H9 (cell line): ENCODE results near the gene HSPA9. TPM values are rescaled to one million over a fixed set of nuclear protein-coding genes. Genes with fewer than 3 reads are reported as not detected.
A peak's percentile ranks its signal among the peaks of the same experiment; 100 is the strongest.

Experiments used
- DNase-seq: peaks from one replicate; pipeline ENCODE4 v3.0.0-alpha.2; 2017
- H2AFZ ChIP-seq: one replicate; pipeline ENCODE4 v1.6.1; 2013; ENCODE audit warnings: mild to moderate bottlenecking, low read length, control low read depth, moderate library complexity
- H2AK5ac ChIP-seq: 2 replicates; pipeline ENCODE4 v1.6.1; 2013; ENCODE audit warnings: low read length, control low read depth, mixed read lengths; ENCODE audit not compliant: insufficient read length
- H2BK120ac ChIP-seq: one replicate; pipeline ENCODE4 v1.6.1; 2013; ENCODE audit warnings: low read depth, mild to moderate bottlenecking, low read length, control low read depth, inconsistent platforms; ENCODE audit not compliant: poor library complexity, severe bottlenecking
- H2BK12ac ChIP-seq: 2 replicates; pipeline ENCODE4 v1.6.1; 2013; ENCODE audit warnings: low read length, control low read depth, mixed read lengths, low read depth; ENCODE audit not compliant: insufficient read length
- H2BK15ac ChIP-seq: 2 replicates; pipeline ENCODE4 v1.6.1; 2013; ENCODE audit warnings: low read depth, low read length, control low read depth
- H2BK20ac ChIP-seq: one replicate; pipeline ENCODE4 v1.6.1; 2013; ENCODE audit warnings: low read depth, mild to moderate bottlenecking, low read length, control low read depth, inconsistent platforms; ENCODE audit not compliant: poor library complexity, severe bottlenecking
- H2BK5ac ChIP-seq: 2 replicates; pipeline ENCODE4 v1.6.1; 2013; ENCODE audit warnings: low read length, control low read depth, mixed read lengths; ENCODE audit not compliant: insufficient read length
- H3K14ac ChIP-seq: 2 replicates; pipeline ENCODE4 v1.6.1; 2013; ENCODE audit warnings: low read length, control low read depth; ENCODE audit not compliant: insufficient read depth
- H3K18ac ChIP-seq: 2 replicates; pipeline ENCODE4 v1.6.1; 2013; ENCODE audit warnings: low read depth, mild to moderate bottlenecking, mixed read lengths, low read length, control low read depth; ENCODE audit not compliant: insufficient read length
- H3K23ac ChIP-seq: 2 replicates; pipeline ENCODE4 v1.6.1; 2013; ENCODE audit warnings: low read length, control low read depth, mixed read lengths, low read depth; ENCODE audit not compliant: insufficient read length
- H3K23me2 ChIP-seq: 2 replicates; pipeline ENCODE4 v1.6.1; 2013; ENCODE audit warnings: low read depth, mild to moderate bottlenecking, mixed read lengths, low read length, control low read depth; ENCODE audit not compliant: insufficient read length, poor library complexity, severe bottlenecking
- H3K27ac ChIP-seq: 2 replicates; pipeline ENCODE4 v1.5.1; 2013; ENCODE audit warnings: low read length, control low read depth, mixed read lengths, low read depth; ENCODE audit not compliant: insufficient read length
- H3K27me3 ChIP-seq: 2 replicates; pipeline ENCODE4 v1.6.1; 2013; ENCODE audit warnings: low read length, control low read depth, inconsistent platforms; ENCODE audit not compliant: insufficient read depth
- H3K4ac ChIP-seq: 2 replicates; pipeline ENCODE4 v1.6.1; 2013; ENCODE audit warnings: low read depth, mild to moderate bottlenecking, control low read depth, inconsistent platforms, low read length, moderate library complexity
- H3K4me1 ChIP-seq: 2 replicates; pipeline ENCODE4 v1.6.1; 2013; ENCODE audit warnings: low read length, control low read depth, inconsistent platforms; ENCODE audit not compliant: insufficient read depth
- H3K4me2 ChIP-seq: 2 replicates; pipeline ENCODE4 v1.6.1; 2013; ENCODE audit warnings: low read length, control low read depth, mixed read lengths; ENCODE audit not compliant: insufficient read length, insufficient read depth
- H3K56ac ChIP-seq: 2 replicates; pipeline ENCODE4 v1.6.1; 2013; ENCODE audit warnings: low read depth, mild to moderate bottlenecking, mixed read lengths, low read length, control low read depth; ENCODE audit not compliant: insufficient read length
- H3K79me1 ChIP-seq: 2 replicates; pipeline ENCODE4 v1.6.1; 2013; ENCODE audit warnings: low read depth, mild to moderate bottlenecking, moderate library complexity, low read length, control low read depth, inconsistent platforms; ENCODE audit not compliant: insufficient read depth, poor library complexity, severe bottlenecking
- H3K79me2 ChIP-seq: 2 replicates; pipeline ENCODE4 v1.6.1; 2013; ENCODE audit warnings: low read length, control low read depth, inconsistent platforms; ENCODE audit not compliant: insufficient read depth
- H3K9ac ChIP-seq: 2 replicates; pipeline ENCODE4 v1.6.1; 2013; ENCODE audit warnings: low read length, control low read depth, mixed read lengths; ENCODE audit not compliant: insufficient read length; ENCODE audit errors: extremely low read depth
- H3K9me3 ChIP-seq: one replicate; pipeline ENCODE4 v1.6.1; 2013; ENCODE audit warnings: low read depth, low read length, inconsistent platforms; ENCODE audit not compliant: control insufficient read depth
- H3T11ph ChIP-seq: one replicate; pipeline ENCODE4 v1.6.1; 2013; ENCODE audit warnings: mild to moderate bottlenecking, low read length, control low read depth, inconsistent platforms
- H4K20me1 ChIP-seq: one replicate; pipeline ENCODE4 v1.6.1; 2013; ENCODE audit not compliant: control insufficient read depth, insufficient read length, insufficient read depth
- H4K5ac ChIP-seq: 2 replicates; pipeline ENCODE4 v1.6.1; 2013; ENCODE audit warnings: low read depth, mild to moderate bottlenecking, mixed read lengths, low read length, control low read depth; ENCODE audit not compliant: insufficient read length
- H4K8ac ChIP-seq: replicated peaks from 2 replicates; pipeline ENCODE4 v1.6.1; 2013; ENCODE audit warnings: low read length, control low read depth, mixed read lengths, low read depth; ENCODE audit not compliant: insufficient read length
- H4K91ac ChIP-seq: 2 replicates; pipeline ENCODE4 v1.6.1; 2013; ENCODE audit warnings: low read depth, mild to moderate bottlenecking, moderate library complexity, mixed read lengths, low read length, control low read depth; ENCODE audit not compliant: insufficient read length
- H3K27ac Mint-ChIP-seq, 3 experiments: 2 replicates in 2 of 3; 3 replicates in 1 of 3; pipeline ENCODE4 v1.8.0; 2020 to 2021; ENCODE audit warnings: mixed read lengths in 3 of 3, mild to moderate bottlenecking in 1 of 3, moderate library complexity in 1 of 3
- H3K27me3 Mint-ChIP-seq: 2 replicates; pipeline ENCODE4 v1.8.0; 2021; ENCODE audit warnings: low read depth, mild to moderate bottlenecking, moderate library complexity, mixed read lengths
- H3K36me3 Mint-ChIP-seq, 3 experiments: 2 replicates in 2 of 3; 3 replicates in 1 of 3; pipeline ENCODE4 v1.8.0; 2020 to 2021; ENCODE audit warnings: low read depth in 3 of 3, mixed read lengths in 3 of 3; ENCODE audit not compliant: insufficient read depth in 1 of 3
- H3K4me1 Mint-ChIP-seq, 2 experiments: 2 replicates each; pipeline ENCODE4 v1.8.0; 2020; ENCODE audit warnings: mixed read lengths in 2 of 2
- H3K4me3 Mint-ChIP-seq, 2 experiments: 2 replicates in 1 of 2; 3 replicates in 1 of 2; pipeline ENCODE4 v1.8.0; 2020 to 2021; ENCODE audit warnings: mild to moderate bottlenecking in 2 of 2, mixed read lengths in 2 of 2, moderate library complexity in 1 of 2
- H3K9me3 Mint-ChIP-seq, 2 experiments: 2 replicates in 1 of 2; 3 replicates in 1 of 2; pipeline ENCODE4 v1.8.0; 2020; ENCODE audit warnings: mild to moderate bottlenecking in 2 of 2, mixed read lengths in 2 of 2, moderate library complexity in 1 of 2
- WGBS: extraction: QIAGEN DNeasy Blood & Tissue Kit; methylation state at CpG from one replicate; pipeline ENCODE4 v1.1.7; 2013; ENCODE audit warnings: missing lambda C conversion rate, low lambda C conversion rate, mixed read lengths; ENCODE audit not compliant: insufficient read length; ENCODE audit errors: extremely low coverage; 5-methylcytosine and 5-hydroxymethylcytosine counted together
- total RNA-seq: library from RNA; stranded (reverse); gene quantifications from 2 replicates; pipeline ENCODE4 v1.2.1, GENCODE V29; 2021
- TF ChIP-seq, protein P1 (sequence below): fragments of 200-600 bp; sonication (generic); conservative IDR thresholded peaks from 3 replicates; pipeline ENCODE4 v1.8.0; 2021; ENCODE audit warnings: antibody characterized with exemption, mild to moderate bottlenecking

The HSPA9 gene
- total RNA-seq, 1 experiment from 2014 or later: 397 TPM

DNA sequence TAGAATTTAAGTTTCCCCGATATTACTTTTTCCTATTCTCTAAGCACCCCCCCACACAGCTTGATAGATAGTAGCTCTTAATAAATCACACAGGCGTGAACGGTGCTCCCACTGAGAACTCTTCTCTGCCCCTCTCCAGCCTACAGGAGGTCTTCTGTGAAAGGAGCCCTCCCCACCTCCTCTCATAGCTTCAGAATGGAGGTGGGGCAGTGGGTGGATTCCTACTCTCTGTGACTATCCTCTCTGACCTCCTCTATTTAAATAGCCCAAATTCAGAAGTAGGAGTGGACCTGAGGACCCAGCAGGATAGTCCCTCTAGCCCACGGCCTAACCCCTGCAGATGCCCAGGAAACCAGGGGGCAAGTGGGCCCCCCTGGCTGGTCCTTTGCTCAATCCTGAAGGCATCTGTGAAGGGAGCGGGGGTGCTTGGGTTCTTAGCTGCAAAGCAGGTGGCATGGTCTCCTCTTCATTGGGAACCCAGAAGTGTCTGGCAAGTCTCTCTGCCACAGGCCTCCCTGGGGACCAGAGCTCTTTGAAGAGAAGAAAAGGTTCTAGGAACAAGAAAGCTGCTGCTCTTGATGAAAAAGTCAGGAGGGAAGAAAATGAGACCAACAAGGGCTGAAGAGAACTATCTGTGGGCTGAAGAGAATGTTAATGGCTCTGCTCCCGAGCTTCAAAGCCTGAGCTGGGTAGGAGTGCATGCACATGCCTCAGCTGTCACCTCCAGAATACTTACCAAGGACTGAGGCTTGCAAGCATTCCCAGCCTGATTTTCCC is 21.1 kb upstream of the HSPA9 start:
- no peak overlapping the region for H3K56ac ChIP-seq
- H3K14ac ChIP-seq: no peak overlapping the region; the same call in 1 of the 2 replicates
- no peak overlapping the region for H4K8ac ChIP-seq
- H2BK15ac ChIP-seq: no peak overlapping the region
- no peaks in the 10 kb centered on the region for H3K9me3 ChIP-seq
- no peaks in the 10 kb centered on the region; the same call in 1 of the 2 replicates for H3K4me1 ChIP-seq
- no peaks in the 10 kb centered on the region for H3K23me2 ChIP-seq
- TF ChIP-seq, protein P1, sequence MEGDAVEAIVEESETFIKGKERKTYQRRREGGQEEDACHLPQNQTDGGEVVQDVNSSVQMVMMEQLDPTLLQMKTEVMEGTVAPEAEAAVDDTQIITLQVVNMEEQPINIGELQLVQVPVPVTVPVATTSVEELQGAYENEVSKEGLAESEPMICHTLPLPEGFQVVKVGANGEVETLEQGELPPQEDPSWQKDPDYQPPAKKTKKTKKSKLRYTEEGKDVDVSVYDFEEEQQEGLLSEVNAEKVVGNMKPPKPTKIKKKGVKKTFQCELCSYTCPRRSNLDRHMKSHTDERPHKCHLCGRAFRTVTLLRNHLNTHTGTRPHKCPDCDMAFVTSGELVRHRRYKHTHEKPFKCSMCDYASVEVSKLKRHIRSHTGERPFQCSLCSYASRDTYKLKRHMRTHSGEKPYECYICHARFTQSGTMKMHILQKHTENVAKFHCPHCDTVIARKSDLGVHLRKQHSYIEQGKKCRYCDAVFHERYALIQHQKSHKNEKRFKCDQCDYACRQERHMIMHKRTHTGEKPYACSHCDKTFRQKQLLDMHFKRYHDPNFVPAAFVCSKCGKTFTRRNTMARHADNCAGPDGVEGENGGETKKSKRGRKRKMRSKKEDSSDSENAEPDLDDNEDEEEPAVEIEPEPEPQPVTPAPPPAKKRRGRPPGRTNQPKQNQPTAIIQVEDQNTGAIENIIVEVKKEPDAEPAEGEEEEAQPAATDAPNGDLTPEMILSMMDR: no peak
- no peak overlapping the region for H3K4me3 Mint-ChIP-seq
- no peak overlapping the region for H2AFZ ChIP-seq
- H3K79me2 ChIP-seq: no peaks in the 10 kb centered on the region
- DNase-seq: no peak
- no peak overlapping the region for H2BK5ac ChIP-seq
- H3K4ac ChIP-seq: no peak overlapping the region
- no peak overlapping the region for H2BK20ac ChIP-seq
- no peak overlapping the region for H3K27ac ChIP-seq
- H3K18ac ChIP-seq: no peak overlapping the region
- H3K27me3 ChIP-seq: no peaks in the 10 kb centered on the region
- H4K91ac ChIP-seq: no peak overlapping the region
- H3K4me1 Mint-ChIP-seq: peaks cover 10 to 33% of the 10 kb centered on the region in 2 experiments
- H3K9me3 Mint-ChIP-seq: no peaks in the 10 kb centered on the region
- H3K9ac ChIP-seq: no peak overlapping the region
- H2AK5ac ChIP-seq: no peak overlapping the region
- no peak overlapping the region for H3T11ph ChIP-seq
- H3K36me3 Mint-ChIP-seq: no peaks in the 10 kb centered on the region
- no peaks in the 10 kb centered on the region for H3K79me1 ChIP-seq
- H2BK120ac ChIP-seq: no peak overlapping the region
- no peak overlapping the region for H3K4me2 ChIP-seq
- peaks cover 2% of the 10 kb centered on the region; the same call in 1 of the 2 replicates for H3K27me3 Mint-ChIP-seq
- no CpG with 5 or more reads among the region's 6 CpGs for WGBS
- H3K23ac ChIP-seq: no peak overlapping the region
- H4K20me1 ChIP-seq: no peaks in the 10 kb centered on the region
- H3K27ac Mint-ChIP-seq: peak overlapping the region in 1 of 3 experiments; percentile 92; a peak in 1 of 7 replicates
- H2BK12ac ChIP-seq: no peak overlapping the region
- no peak overlapping the region for H4K5ac ChIP-seq
